ENCODE measurements around the gene ENPP5.

ENPP5 gene

GRCh38 chr6:46170357-46171289, at the start of gene ENPP5:
TSS of gene ENPP5 (minus strand) at chr6:46170980. CDS start at chr6:46168262, 2,718 bp downstream.
- no peak for TF ChIP-seq CTCF (IDR thresholded peaks at IDR 0.05; ENCODE audit: low read depth, low read length)
- H3K4me3 ChIP-seq (ENCODE audit: low read depth, low read length): peak within 1 kb of the TSS; percentile 42
- DNase-seq (ENCODE audit: low read depth, low spot score): no peak
- in situ Hi-C loops (cut with HindIII; ENCODE audit: low sequenced_read_pairs): no loop called here

- in situ Hi-C loops (cut with HindIII; ENCODE audit: low sequenced_read_pairs): no loop called here
- no peak overlapping the region for H3K4me3 ChIP-seq (ENCODE audit: low read depth, low read length)
- no peak for DNase-seq (ENCODE audit: low read depth, low spot score)
- TF ChIP-seq CTCF (IDR thresholded peaks at IDR 0.05; ENCODE audit: low read depth, low read length): no peak
These were observed 48.9 kb upstream of the ENPP5 start for GRCh38 chr6:46219661-46220060.

DNA sequence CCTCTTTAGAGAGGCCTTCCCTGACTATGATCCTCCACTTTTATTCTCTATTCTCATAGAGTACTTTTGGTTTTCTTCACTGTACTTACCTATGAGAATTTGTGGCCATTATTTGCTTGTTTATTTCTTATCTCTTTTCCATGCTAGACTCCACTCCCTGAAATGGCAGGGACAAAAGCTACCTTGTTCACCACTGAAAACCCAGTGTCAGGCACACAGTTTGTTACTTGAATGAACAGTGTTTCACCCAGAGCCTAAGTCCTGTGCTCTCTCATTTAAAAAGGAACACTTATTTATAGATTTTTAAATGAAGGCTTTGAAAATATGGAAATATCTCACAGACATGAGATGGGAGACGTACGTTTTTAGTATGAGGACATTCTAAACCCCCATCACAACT, 47.7 kb upstream of the ENPP5 start:
- in situ Hi-C loops (cut with HindIII; ENCODE audit: low sequenced_read_pairs): no loop called here

DNA sequence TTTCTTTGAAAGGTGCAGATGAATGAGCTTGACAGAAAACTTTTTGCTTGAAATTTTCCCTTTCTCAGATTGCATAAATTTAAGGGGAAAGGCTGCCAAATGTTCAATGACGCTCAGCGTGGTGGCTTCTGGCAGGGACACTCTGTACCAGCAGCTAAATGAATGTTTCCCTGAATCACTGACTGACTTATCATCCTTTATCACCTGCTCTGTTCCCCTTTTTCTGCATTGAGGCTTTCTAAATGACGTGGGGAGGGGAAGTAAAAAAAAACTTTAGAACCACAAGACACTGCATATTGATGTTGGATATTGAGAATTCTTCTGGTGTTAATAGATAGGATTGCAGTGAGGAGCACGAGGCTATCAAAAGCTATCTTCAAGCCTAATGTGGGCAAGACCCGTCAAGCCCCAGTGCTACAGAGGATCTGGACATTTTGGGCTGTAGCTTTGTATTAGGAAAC, 46.9 kb upstream of the ENPP5 start:
- no peak for TF ChIP-seq CTCF (IDR thresholded peaks at IDR 0.05; ENCODE audit: low read depth, low read length)
- H3K4me3 ChIP-seq (ENCODE audit: low read depth, low read length): no peak overlapping the region
- peak; percentile 13 for DNase-seq (ENCODE audit: low read depth, low spot score)
- in situ Hi-C loops (cut with HindIII; ENCODE audit: low sequenced_read_pairs): no loop called here

More for the DNA sequence above, 47.7 kb upstream of the ENPP5 start:
- TF ChIP-seq CTCF (IDR thresholded peaks at IDR 0.05; ENCODE audit: low read depth, low read length): no peak
- no peak for DNase-seq (ENCODE audit: low read depth, low spot score)
- no peak overlapping the region for H3K4me3 ChIP-seq (ENCODE audit: low read depth, low read length)

DNA sequence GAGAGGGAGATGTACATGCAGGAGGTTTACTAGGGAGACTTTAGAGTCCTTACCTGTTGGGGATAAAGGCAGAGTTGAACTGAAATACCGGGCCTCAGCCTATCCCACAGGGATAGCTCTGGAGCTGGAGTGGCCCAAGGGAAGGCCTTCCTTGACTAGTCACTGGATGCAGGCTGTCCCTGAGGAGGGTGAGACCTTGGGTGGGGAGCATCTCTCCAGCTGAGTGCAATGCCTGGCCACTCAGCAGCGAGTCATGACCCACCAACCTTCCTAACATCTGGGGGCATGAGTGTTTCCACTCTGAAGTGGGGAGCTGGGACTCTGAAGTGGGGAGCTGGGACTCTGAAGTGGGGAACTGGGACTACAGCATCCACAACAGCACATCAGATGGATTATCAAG, 46.1 kb upstream of the ENPP5 start:
- DNase-seq (ENCODE audit: low read depth, low spot score): no peak
- in situ Hi-C loops (cut with HindIII; ENCODE audit: low sequenced_read_pairs): no loop called here
- TF ChIP-seq CTCF (IDR thresholded peaks at IDR 0.05; ENCODE audit: low read depth, low read length): no peak

DNA sequence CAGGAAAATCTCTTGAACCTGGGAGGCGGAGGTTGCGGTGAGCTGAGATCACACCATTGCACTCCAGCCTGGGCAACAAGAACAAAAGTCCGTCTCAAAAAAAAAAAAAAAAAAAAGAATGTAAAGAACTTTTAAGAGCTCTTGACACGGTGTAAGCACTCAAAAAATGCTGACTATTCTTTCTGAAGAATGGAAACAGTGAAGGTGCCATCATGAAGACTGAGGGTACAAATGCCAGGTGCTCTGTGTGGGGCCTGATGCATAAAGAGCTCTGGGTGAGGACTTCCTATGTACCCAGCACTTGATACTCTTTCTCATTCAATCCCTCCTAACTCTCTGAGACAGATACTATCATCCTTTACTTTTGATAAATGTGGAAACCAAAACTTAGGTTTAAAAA, 45.0 kb upstream of the ENPP5 start:
- TF ChIP-seq CTCF (IDR thresholded peaks at IDR 0.05; ENCODE audit: low read depth, low read length): no peak
- no peak overlapping the region for H3K4me3 ChIP-seq (ENCODE audit: low read depth, low read length)
- in situ Hi-C loops (cut with HindIII; ENCODE audit: low sequenced_read_pairs): no loop called here
- no peak for DNase-seq (ENCODE audit: low read depth, low spot score)

More for the DNA sequence above, 46.1 kb upstream of the ENPP5 start:
- no peak overlapping the region for H3K4me3 ChIP-seq (ENCODE audit: low read depth, low read length)
